ENCODE results near the gene GFY.

DNA sequence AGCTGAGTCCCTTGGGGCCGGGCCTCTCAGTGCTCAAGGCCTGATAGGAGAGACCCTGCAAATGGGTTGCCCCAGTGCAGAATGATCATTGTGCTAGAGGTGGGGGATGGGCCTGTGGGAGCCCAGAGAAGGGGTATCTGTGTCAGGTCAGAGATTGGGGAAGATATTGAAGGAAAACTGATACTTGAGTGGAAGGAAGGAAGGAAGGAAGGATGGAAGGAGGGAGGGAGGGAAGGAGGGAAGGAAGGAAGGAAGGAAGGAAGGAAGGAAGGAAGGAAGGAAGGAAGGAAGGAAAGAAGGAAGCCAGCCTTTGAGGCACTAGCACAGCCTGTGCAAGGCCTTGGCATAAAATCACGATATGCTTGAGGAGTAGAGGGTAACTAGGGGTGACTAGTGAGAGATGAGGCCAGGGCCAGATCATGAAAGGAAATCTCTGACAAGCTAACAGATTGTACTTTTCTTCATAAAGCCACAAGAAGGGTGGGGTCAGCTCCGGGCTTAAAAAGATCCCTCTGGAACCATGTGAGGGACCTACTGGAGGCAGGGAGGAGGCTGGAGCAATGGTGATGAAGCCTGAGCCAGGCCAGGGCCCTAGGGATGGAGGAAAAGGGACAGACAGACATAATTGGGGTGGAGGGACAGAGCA lies 13.4 kb upstream of the GFY start:
- no peak for TF ChIP-seq EZH2phosphoT487 (IDR thresholded peaks at IDR 0.05; ENCODE audit: unreplicated experiment)
- no peak for TF ChIP-seq EZH2 (IDR thresholded peaks at IDR 0.05; ENCODE audit: low read depth, unreplicated experiment)
- TF ChIP-seq, protein P1, sequence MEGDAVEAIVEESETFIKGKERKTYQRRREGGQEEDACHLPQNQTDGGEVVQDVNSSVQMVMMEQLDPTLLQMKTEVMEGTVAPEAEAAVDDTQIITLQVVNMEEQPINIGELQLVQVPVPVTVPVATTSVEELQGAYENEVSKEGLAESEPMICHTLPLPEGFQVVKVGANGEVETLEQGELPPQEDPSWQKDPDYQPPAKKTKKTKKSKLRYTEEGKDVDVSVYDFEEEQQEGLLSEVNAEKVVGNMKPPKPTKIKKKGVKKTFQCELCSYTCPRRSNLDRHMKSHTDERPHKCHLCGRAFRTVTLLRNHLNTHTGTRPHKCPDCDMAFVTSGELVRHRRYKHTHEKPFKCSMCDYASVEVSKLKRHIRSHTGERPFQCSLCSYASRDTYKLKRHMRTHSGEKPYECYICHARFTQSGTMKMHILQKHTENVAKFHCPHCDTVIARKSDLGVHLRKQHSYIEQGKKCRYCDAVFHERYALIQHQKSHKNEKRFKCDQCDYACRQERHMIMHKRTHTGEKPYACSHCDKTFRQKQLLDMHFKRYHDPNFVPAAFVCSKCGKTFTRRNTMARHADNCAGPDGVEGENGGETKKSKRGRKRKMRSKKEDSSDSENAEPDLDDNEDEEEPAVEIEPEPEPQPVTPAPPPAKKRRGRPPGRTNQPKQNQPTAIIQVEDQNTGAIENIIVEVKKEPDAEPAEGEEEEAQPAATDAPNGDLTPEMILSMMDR (conservative IDR thresholded peaks at IDR 0.05; ENCODE audit: low read depth in 2 of 2), result no peak
- no peak for TF ChIP-seq POLR2AphosphoS5 (IDR thresholded peaks at IDR 0.05; ENCODE audit: low read depth)
